Motor neuron (in vitro differentiated cells): ENCODE data around the gene ARAP3. TPM values are rescaled to one million over a fixed set of nuclear protein-coding genes. Genes with fewer than 3 reads are reported as not detected.

Source experiments
- ATAC-seq, 8 experiments: fragments of 200-7000 bp; cut with Tn5 transposase; replicated peaks in 6 of 8; 2 replicates each; pipeline ENCODE4 v1.8.0; 2021; ENCODE audit warnings: mild to moderate bottlenecking in 8 of 8, moderate library complexity in 8 of 8
- H3K27ac ChIP-seq, 2 donors: fragments of 250-450 bp; sonication (Bioruptor Pico); 2 replicates each; pipeline ENCODE4 v1.9.0; 2021; ENCODE audit warnings: antibody characterized with exemption in 2 of 2, mild to moderate bottlenecking in 2 of 2, moderate library complexity in 1 of 2
- H3K4me1 ChIP-seq, 2 donors: fragments of 250-450 bp; sonication (Bioruptor Pico); replicated peaks in 1 of 2; 2 replicates each; pipeline ENCODE4 v1.6.1; 2021; ENCODE audit warnings: antibody characterized with exemption in 2 of 2, mild to moderate bottlenecking in 2 of 2, moderate library complexity in 1 of 2
- H3K4me3 ChIP-seq, 5 donors: fragments of 250-450 bp; sonication (Bioruptor Pico); 2 replicates each; pipeline ENCODE4 v1.9.0; 2021; ENCODE audit warnings: antibody characterized with exemption in 5 of 5, mild to moderate bottlenecking in 5 of 5, moderate library complexity in 4 of 5
- whole genome bisulfite sequencing, 10 experiments: fragments of 450-650 bp; shearing (Covaris generic); methylation state at CpG; one replicate each; pipeline ENCODE4 v1.0.0; 2022; 5-methylcytosine and 5-hydroxymethylcytosine counted together
- in situ Hi-C, 9 experiments: fragments of 400-800 bp; cut with MboI; loops; one replicate each; pipeline ENCODE4 v1.15.0; 2021; ENCODE audit warnings: low sequenced_read_pairs in 9 of 9, low pct_unique_long_range_greater_than_20kb in 2 of 9; ENCODE audit not compliant: unreplicated experiment in 9 of 9
- total RNA-seq, 8 experiments: library from RNA; unstranded; fragments of 300-600 nt; gene quantifications; 2 replicates each; pipeline versions ENCODE4 v1.2.3 to v1.2.4, GENCODE V29; 2022

The ARAP3 gene
- total RNA-seq, 8 experiments from 2014 or later = 0.58 to 5.6 (median 2.7) TPM

- peaks cover 0 to 13% of the 10 kb centered on the region in 2 donors for H3K4me1 ChIP-seq
- in situ Hi-C loops = loop anchor here in 1 of 9 experiments (25.0 kb wide), 1 partner anchor 487 kb away; no protein-coding TSS in a partner anchor
- H3K27ac ChIP-seq = no peak overlapping the region
- no peak overlapping the region for H3K4me3 ChIP-seq
- no peak for ATAC-seq
These were observed 32.1 kb downstream of the ARAP3 start for GRCh38 chr5:141649972-141650371.

- in situ Hi-C loops = no loop called here
These were observed 32.9 kb downstream of the ARAP3 start for GRCh38 chr5:141649056-141649688.

DNA sequence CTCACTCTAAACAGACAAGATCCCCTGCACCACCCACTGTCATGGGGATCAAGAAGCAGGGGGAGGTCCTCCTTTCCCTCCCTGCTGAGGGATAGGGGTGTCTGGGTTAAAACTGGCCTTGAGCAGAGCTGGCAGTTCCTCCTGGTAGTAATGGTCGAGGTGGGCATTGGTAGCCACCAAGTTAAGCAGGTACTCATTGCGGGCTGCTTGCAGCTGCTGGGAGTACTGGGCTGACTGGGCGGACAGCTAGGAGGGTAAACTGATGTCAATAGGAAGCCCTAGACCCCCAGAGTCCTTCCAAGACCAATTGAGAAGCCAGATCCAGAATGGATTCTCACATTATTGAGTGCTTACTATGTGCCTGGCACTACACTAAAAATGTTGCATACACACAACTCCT is 34.2 kb downstream of the ARAP3 start:
- WGBS, 10 experiments = 60 to 100% (median 80%) methylated on average over 1 to 3 of the region's 3 CpGs; no CpG with 5 or more reads in 7 of the 10 experiments

More at GRCh38 chr5:141649056-141649688, 32.9 kb downstream of the ARAP3 start:
- 80 to 100% (median 92%) methylated on average over 1 to 5 of the region's 17 CpGs; no CpG with 5 or more reads in 7 of the 10 experiments for WGBS, 10 experiments
- Histone ChIP-seq H3K4me3 (no peak overlapping the region), H3K4me1 (peaks cover 0 to 13% of the 10 kb centered on the region in 2 donors), H3K27ac (no peak overlapping the region)
- ATAC-seq = no peak

DNA sequence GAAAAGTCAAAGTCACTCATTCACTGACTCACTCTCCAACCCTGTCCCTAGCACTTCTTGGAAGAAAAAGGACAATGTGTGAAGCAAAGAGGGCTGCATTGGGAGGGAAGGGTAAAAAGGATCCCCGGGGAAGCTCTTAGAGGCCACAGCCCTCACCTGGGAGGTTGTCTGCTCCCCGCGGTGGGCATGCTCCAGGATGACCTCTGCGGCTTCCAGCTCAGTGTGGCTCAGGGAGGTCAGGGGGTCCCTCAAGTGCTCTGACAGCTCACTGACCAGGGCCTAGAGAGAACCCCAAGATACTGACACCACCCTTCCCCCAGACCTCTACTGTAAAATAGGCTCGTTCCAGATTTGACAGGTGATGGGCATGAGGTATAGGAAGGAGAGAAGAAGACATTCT is 34.8 kb downstream of the ARAP3 start:
- H3K4me1 ChIP-seq = peaks cover 0 to 13% of the 10 kb centered on the region in 2 donors
- no peak for ATAC-seq
- in situ Hi-C loops = no loop called here
- H3K4me3 ChIP-seq = no peak overlapping the region
- 79 to 92% (median 89%) methylated on average over 2 to 5 of the region's 5 CpGs; no CpG with 5 or more reads in 7 of the 10 experiments for WGBS, 10 experiments
- no peak overlapping the region for H3K27ac ChIP-seq

More for the DNA sequence above, 34.2 kb downstream of the ARAP3 start:
- no peak overlapping the region for H3K27ac ChIP-seq
- no peak for ATAC-seq
- in situ Hi-C loops = no loop called here
- peaks cover 0 to 13% of the 10 kb centered on the region in 2 donors for H3K4me1 ChIP-seq
- no peak overlapping the region for H3K4me3 ChIP-seq

DNA sequence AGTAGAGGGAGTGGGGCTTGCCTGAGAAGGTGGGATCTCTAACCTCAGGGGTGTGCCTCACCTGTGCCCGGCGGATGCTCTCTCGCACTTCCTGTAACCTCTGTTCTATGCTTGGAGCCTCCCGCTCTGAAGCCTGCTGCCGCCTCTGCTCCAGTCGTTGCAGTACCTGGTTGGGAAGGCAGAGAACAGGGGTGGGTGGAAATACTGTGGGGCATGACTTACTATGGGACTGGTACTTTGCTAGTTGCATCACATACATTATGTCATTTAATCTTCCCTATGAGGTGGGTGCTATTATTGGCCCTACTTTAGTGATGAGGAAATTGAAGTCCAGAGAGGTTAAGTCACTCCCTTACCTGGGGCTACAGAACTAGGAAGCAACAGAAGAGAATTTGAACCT is 36.0 kb downstream of the ARAP3 start:
- peak in 1 of 8 experiments; percentile 5 for ATAC-seq
- H3K27ac ChIP-seq = no peak overlapping the region
- in situ Hi-C loops = no loop called here
- peaks cover 0 to 13% of the 10 kb centered on the region in 2 donors for H3K4me1 ChIP-seq
- H3K4me3 ChIP-seq = no peak overlapping the region
- 87 to 92% (median 89%) methylated on average over 2 to 6 of the region's 6 CpGs; no CpG with 5 or more reads in 5 of the 10 experiments for WGBS, 10 experiments

- no peak overlapping the region for H3K4me3 ChIP-seq
- ATAC-seq = peak in 2 of 8 experiments; percentile 8 to 12
- peaks cover 4% of the 10 kb centered on the region in 2 donors for H3K4me1 ChIP-seq
- in situ Hi-C loops = no loop called here
- no peak overlapping the region for H3K27ac ChIP-seq
- WGBS, 10 experiments = 60 to 100% (median 83%) methylated on average over 1 to 2 of the region's 2 CpGs; no CpG with 5 or more reads in 5 of the 10 experiments
These were observed 40.3 kb downstream of the ARAP3 start for GRCh38 chr5:141641634-141642267.

DNA sequence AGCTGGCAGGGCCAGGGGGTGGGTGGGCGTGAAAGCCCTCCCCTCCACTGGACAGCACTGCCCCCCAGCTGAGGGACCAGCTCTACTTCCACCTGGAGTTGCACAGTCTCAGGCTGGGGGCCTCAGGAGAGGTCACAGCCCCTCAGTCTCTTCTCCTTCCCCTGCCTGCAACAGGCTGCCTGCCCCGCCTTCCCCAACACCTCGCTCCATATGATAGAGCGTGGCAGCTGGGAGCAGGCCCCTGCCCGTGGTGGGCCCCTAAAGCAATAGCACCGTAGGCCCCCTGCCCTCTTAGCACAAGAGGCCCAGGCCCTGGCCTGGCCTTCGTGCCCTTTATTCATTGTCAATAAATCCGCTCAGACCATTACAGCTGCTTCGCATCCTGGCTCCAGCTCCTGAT is 41.3 kb downstream of the ARAP3 start:
- no peak overlapping the region for H3K27ac ChIP-seq
- H3K4me1 ChIP-seq = peaks cover 6% of the 10 kb centered on the region in 2 donors
- ATAC-seq = no peak
- in situ Hi-C loops = no loop called here
- 60 to 80% methylated on average over 1 to 2 of the region's 9 CpGs; no CpG with 5 or more reads in 8 of the 10 experiments for WGBS, 10 experiments
- no peak overlapping the region for H3K4me3 ChIP-seq

DNA sequence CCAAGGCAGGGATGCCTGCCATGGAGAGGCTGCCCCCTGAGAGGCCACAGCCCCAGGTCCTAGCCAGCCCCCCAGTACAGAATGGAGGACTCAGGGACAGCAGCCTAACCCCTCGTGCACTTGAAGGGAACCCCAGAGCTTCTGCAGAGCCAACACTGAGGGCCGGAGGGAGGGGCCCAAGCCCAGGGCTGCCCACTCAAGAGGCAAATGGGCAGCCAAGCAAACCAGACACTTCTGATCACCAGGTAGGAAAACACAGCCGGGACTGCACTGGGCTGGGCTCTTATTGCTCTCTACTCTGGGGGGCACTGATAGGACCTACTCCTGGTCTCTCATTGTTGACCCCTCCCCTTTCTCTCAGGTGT is 42.0 kb downstream of the ARAP3 start:
- no peak for ATAC-seq
- Histone ChIP-seq H3K27ac (no peak overlapping the region), H3K4me3 (no peak overlapping the region), H3K4me1 (peaks cover 12 to 13% of the 10 kb centered on the region in 2 donors)
- WGBS, 10 experiments = 100% methylated on average over 1 of the region's 3 CpGs; no CpG with 5 or more reads in 9 of the 10 experiments
- in situ Hi-C loops = no loop called here

- Histone ChIP-seq H3K27ac (no peak overlapping the region), H3K4me1 (peaks cover 16 to 18% of the 10 kb centered on the region in 2 donors), H3K4me3 (no peak overlapping the region)
- in situ Hi-C loops = no loop called here
- 100% methylated on average over 1 to 2 of the region's 12 CpGs; no CpG with 5 or more reads in 4 of the 10 experiments for WGBS, 10 experiments
- ATAC-seq = no peak
These were observed 42.5 kb downstream of the ARAP3 start for GRCh38 chr5:141639357-141640050.

DNA sequence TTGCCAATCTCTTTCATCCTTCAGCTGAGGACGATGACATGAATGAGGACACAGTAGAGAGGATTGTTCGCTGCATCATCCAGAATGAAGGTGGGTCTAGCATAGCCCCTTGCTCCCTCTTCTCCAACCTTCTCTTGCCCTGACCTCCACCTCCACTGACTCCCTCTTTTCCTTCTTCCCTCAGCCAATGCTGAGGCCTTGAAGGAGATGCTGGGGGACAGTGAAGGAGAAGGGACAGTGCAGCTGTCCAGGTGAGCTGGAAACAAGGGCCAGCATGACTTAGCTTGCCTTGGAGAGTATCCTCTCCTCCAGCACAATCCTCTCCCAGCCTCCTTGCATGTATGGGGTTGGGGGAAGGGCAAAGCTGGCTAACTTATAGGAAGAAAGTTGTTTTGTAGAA is 43.3 kb downstream of the ARAP3 start:
- in situ Hi-C loops = no loop called here
- Histone ChIP-seq H3K4me3 (peak overlapping the region in 1 of 5 donors; percentile 91), H3K4me1 (peaks cover 16 to 18% of the 10 kb centered on the region in 2 donors), H3K27ac (no peak overlapping the region)
- ATAC-seq = no peak
- 90 to 100% (median 100%) methylated on average over 1 to 2 of the region's 2 CpGs; no CpG with 5 or more reads in 7 of the 10 experiments for WGBS, 10 experiments

DNA sequence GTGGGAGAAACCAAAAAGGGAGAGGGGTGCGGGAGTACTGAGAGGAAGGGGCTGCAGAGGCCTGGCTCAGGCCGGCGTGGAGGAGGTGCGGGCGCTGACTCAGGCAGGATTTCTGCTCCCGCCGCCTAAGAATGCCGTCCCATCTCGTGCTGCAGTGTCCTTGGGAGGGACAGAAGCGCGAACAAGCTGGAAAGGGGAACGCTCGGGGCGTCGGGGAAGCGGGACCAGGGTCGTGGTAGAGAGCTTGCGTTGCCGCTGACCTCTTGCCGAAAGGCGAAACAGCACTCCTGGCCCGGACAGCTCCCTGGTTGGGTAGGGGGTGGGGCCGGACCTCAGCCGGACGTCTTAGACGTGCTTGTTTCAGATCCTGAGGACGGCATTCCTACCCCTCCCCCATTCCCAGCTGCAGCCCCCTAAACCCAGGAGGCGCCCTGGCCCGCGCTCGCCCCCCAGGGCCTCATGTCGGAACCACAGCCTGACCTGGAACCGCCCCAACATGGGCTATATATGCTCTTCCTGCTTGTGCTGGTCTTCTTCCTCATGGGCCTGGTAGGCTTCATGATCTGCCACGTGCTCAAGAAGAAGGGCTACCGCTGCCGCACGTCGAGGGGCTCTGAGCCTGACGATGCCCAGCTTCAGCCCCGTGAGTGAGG is 44.1 kb downstream of the ARAP3 start:
- Histone ChIP-seq H3K4me1 (peaks cover 16 to 18% of the 10 kb centered on the region in 2 donors), H3K27ac (peak overlapping the region; percentile 49 to 56), H3K4me3 (peak overlapping the region; percentile 64 to 91 (median 76))
- in situ Hi-C loops = no loop called here
- ATAC-seq = peak; percentile 10 to 35 (median 22)
- WGBS, 10 experiments = 0% methylated on average over 3 of the region's 40 CpGs; no CpG with 5 or more reads in 9 of the 10 experiments

DNA sequence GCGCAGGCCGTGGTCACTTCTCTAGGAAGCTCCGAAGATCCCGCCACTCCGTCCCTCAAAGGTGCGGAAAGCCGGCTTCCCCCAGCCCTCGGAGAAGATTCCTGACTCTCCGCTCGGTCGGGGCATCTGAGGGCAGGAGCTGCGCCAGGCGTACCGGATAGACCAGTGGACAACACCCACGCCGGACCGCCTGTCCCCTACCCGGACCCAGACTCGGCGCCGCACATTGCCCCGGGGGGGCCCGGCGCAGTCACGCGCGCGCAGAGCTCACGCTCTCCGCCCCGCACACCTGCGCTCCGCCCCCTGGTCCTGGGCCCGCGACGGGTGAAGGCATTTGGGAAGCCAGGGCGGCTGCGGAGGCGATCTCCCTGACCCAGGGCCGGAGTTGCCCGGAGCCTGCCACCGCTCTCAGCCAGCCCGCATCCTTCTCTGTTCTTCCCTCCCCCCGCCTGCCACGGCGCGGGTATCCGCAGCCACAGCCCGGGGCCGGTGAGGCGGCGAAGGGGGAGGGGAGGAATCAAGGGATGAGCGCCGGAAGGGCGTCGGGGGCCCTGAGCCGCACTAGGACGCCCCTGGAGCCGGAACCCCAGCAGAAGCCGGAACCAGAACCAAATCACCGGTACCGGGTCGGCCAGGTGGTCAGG is 44.8 kb downstream of the ARAP3 start:
- Histone ChIP-seq H3K4me3 (peak overlapping the region; percentile 64 to 91 (median 76)), H3K27ac (peak overlapping the region; percentile 49 to 56), H3K4me1 (peaks cover 16 to 18% of the 10 kb centered on the region in 2 donors)
- WGBS, 10 experiments = 0 to 4% (median 0%) methylated on average over 8 to 10 of the region's 63 CpGs; no CpG with 5 or more reads in 7 of the 10 experiments
- in situ Hi-C loops = no loop called here
- ATAC-seq = peak; percentile 37 to 68 (median 54)
